GM18951 (cell line): ENCODE measurements around the gene PTPRD.

ENCODE experiments used
- POLR2A ChIP-seq: IDR thresholded peaks from 4 replicates; pipeline ENCODE4 v1.6.1; 2011; ENCODE audit warnings: mild to moderate bottlenecking; ENCODE audit not compliant: insufficient read length, insufficient read depth; ENCODE audit errors: extremely low read depth
- in situ Hi-C: fragments of 300-500 bp; cut with MboI; formaldehyde crosslinking; loops from one replicate; pipeline ENCODE4 v1.12.0; 2022; ENCODE audit warnings: low sequenced_read_pairs, mixed read lengths, inconsistent platforms; ENCODE audit not compliant: unreplicated experiment

Gene PTPRD

DNA sequence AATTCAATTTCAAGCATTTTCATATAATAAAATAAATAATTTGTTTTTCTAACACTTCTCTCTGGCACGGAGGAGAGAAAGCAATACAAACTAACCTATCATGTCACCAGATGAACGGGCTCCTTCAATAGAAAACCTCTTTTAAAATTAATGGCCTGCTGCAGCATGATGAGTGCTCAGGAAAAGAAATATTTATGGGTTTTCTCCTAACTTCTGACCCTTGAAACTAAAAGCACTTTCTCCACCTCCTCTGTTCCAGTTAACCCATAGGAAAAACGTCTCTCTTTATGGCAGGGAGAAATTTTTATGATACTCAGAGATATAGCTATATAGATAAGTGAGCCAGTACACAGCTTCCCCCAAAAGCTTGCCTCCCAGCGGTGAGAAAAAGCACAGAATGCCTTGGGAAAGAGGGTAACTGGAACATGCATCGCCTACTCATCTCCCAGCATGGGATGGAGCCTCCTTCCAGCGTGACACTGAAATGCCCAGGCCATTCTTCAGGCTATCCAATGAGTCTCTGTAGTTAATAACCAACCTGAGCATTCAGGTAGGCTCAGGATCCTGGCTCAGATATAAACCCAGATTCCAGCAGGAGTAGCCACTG lies 1850.2 kb downstream of the PTPRD start:
- in situ Hi-C loops, result no loop called here
- TF ChIP-seq POLR2A, result no peak

DNA sequence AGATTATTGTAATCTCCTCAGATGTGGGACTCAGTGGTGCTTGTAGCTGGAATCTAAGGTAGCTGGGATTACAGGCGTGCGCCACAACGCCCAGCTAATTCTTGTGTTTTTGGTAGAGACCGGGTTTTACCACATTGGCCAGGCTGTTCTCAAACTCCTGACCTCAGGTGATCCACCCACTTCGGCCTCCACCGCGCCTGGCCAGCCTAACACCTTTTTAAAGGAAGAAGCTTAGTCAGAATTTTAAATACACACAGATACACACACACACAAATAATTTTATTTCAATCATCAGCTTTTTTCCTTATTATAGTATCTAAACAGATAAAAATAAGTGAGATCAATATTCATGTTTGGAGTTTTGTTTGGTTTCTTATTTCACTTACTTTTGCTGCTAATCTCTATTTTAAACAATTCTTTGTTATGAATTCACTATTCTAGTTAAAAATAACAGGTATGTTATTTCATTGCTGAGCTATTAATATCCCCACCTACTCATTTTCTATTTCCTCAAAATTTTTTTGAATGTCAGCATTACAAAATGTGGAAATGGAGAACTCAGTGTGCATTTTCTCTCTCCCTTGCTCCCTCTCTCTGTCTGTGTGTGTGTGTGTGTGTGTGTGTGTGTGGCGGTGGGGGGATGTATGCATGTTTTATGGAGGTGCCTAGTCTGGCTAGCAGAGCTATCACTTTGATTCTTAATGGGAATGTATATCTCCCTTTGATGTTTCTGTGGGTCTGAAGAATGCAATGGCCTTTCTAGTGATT lies 1852.6 kb downstream of the PTPRD start:
- in situ Hi-C loops, result no loop called here
- no peak for TF ChIP-seq POLR2A

DNA sequence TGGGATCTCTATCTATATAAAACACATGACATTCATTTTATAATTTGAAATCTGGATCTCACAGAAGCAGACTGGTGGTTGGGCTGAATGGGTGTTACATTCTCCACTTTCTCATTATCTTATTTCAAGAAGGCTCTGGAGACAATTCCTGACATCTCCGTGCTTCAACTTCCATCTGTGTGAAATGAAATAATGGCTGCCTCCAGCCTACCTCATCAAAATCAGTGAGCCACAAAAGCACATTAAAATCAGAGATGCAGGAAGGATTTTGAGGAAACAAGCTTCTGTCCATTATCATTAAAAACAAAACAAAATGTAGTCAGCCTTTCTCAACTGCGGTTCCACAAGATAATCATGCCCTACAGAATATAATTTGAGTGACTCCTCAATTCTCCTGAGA lies 1854.9 kb downstream of the PTPRD start:
- in situ Hi-C loops, result no loop called here
- TF ChIP-seq POLR2A, result no peak

DNA sequence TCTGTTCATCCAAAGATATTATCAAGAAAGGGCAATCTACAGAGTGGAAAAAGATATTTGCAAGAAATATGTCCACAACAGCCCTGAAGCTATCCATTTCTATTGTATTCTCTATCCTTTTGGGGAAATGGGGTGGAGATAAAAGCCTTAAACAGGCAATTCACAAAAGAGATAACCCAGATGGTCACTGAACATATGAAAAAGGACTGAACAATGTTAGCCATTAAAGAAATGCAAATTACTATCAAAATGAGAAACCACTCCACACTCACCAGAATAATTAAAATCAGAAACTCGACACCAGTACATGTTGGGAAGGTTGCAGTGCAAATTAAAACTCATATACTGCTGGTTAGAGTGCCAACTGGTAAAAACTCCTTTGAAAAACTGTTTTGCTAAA lies 1858.1 kb downstream of the PTPRD start:
- in situ Hi-C loops, result no loop called here
- TF ChIP-seq POLR2A, result no peak

DNA sequence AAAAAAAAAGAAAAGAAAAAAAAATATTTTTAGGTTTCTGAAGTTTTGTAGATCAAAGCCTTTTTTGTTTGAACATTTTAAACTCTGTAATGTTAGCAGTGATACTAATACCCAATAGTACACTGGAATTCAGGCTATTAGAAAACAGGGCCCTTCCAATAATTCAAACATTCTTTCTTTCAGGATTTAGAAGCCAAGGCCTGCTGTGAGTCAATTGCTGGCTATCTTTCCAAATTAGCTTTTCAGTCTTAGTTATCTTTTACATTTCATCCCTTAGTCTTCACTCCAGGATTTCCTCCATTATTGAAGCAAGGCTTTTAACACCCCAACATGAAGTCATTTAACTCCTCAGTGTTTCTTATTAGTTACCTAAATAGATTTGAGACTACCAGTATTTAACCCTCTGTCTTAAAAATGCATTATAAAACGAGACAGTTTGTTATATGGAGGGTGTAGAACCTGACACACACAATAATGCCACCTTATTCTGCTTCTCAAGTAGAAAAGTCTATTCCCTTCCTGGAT lies 1861.3 kb downstream of the PTPRD start:
- no peak for TF ChIP-seq POLR2A
- in situ Hi-C loops, result no loop called here

DNA sequence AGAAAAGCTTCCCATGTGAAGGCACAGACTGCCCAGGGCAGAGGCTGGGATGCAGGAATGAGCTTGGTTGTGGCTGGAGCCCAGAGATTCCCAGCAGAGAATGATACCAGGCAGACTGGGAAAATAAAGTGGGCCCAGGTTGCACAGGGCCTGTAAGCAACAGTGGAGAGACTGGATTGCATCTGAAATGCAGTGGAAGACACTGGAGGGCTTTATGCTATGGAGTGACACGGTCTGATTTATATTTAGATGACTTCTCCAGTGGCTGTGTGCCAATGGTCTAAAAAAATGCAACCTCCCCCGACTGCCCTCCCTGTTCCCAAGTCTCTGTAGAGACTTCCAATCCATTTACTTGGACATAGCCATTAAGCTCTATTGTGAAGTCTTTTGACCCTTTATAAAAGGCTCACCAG lies 1862.2 kb downstream of the PTPRD start:
- in situ Hi-C loops, result no loop called here
- TF ChIP-seq POLR2A, result no peak

DNA sequence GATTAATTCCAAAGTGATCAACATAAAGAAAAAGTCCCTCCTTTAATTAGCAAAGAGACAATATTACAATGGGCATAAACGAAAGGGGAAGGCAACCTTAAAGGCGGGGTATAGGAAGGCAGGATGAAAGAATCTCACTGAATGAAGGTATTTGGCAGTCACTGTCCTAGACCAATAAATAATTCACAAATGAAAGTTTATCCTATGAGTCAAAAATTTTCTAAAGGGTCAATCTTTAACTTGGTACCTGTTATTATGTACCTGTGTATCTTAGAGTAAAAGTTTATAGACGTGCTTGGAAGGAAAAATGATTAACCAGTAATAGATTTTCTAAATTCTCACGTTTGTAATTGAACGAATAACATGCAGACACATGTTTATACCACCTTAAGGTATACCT lies 1867.5 kb downstream of the PTPRD start:
- in situ Hi-C loops, result no loop called here
- TF ChIP-seq POLR2A, result no peak

DNA sequence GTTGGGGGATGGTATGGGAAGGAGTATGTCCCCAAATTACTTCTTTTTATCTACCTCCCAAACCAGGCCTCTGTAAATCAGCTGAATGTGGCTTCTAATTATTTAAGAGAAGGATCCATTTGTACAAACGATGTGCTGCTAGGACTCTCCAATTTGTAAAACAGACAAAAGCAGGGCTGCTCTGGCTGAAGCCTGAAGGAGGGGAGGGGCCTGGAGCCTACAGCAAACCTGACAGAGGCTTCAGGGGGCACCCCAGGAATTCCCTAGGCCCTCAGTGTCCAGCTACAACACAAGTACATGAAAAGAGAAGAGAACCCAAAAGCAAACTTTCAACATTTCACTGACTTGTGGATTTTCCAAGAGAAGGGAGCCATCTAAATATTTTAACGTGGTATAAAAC lies 1873.9 kb downstream of the PTPRD start:
- in situ Hi-C loops, result no loop called here
- TF ChIP-seq POLR2A, result no peak

DNA sequence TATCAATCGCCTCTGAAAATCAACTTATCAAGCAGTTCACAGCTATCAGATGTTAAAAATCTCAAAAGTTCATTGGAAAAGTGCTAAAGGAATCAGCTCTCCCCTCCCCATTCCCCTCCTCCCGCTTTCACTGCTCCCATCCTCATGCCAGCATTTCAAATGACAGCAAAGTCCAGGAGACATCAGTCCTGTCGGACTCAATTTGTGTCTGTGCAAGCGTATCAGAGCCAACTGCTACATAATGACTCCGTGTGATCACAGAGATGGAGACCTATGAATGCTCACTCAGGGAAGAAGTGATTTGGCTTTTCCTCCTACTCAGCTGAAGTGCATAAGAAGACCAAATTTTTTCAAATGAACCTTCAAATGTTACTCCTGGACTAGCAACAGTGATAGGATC lies 1876.0 kb downstream of the PTPRD start:
- no peak for TF ChIP-seq POLR2A
- in situ Hi-C loops, result no loop called here

DNA sequence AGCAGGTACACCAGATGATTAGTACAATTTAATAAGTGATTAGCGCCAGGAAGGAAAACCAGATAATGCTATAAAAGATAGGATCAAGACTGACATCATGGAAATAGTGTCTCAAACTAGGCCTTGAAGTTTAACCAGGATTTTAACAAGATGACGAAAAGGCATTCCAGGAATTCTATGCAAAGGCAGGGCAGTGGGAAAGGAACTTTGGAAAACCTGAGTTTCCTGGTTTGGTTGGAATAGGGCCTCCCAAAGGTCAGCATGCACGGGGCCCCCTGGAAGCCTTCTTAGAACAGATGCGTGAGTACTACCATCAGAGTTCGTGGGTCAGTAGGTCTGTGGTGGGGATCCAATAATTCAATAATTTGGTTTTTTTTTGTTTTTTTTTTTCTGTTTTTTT lies 1878.0 kb downstream of the PTPRD start:
- in situ Hi-C loops, result no loop called here
- no peak for TF ChIP-seq POLR2A

DNA sequence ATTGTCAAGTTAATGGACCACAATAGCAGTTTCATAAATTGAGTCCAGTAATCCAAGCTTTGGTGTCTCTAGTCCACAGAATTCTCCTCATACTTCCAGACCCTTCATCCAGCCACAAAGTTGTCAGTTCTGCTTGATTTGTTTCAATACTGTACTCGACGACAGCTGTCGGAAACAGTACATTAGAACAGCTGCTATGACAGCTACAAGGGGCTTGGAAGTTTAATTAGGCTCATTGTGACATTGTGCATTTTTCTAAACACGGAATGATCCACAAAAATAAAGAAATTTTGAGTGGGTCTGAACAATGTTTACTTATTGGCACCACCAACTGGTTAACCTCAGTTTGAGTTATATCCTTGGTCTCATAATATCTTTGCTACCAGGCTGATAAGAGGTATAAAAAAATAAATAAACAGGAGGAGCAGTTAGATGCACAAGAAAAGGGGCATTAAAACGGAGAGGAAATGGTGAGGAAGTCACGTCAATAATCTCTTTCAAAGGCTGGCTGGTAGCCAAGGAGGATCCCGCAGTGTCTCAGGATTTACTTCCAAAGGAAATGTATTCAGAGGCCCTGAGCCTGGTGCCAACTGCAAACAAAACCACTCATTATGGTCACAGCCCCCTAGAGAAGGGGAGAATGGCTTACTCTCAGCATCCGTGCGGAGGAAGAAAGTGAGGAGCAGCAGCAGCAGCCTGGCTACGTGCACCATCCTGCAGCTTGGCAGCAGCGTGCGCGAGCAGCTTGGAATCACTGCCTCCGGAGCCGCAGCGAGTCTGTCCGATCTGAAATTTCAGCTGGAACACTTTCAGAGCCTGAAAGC lies 1879.5 kb downstream of the PTPRD start:
- no peak for TF ChIP-seq POLR2A

DNA sequence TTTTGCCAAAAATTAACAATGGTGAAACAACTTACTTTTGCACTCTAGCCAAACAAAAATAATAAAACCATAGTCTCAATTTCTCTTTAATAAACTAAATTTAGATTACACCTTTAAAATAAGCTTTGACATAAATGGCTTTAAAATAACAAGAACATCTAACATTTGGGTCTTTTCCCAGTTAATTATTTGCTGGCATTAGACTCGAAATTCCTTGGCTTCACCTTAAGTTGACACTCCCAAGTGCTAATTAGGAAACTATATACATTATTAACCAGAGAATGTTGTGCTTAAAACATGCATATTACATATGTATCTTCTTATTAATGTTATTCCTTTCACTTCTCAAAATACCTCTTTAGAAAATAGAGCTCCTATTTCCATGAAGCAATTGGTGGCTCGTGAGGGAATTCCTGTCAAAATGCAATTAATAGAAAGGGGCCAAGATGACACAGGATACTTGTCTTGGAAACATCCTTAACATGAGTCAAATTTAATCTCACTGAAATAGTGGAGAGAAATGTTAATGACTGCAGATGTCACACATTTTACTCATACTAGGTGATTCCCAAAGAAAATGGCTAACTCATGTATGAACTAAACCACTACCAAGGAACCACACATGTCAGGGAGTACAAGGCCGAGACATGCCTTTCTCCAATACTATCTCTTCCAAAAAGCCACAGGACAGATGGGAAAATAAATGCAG lies 1880.3 kb downstream of the PTPRD start:
- in situ Hi-C loops, result no loop called here
- no peak for TF ChIP-seq POLR2A

More for the DNA sequence above, 1879.5 kb downstream of the PTPRD start:
- in situ Hi-C loops, result no loop called here

DNA sequence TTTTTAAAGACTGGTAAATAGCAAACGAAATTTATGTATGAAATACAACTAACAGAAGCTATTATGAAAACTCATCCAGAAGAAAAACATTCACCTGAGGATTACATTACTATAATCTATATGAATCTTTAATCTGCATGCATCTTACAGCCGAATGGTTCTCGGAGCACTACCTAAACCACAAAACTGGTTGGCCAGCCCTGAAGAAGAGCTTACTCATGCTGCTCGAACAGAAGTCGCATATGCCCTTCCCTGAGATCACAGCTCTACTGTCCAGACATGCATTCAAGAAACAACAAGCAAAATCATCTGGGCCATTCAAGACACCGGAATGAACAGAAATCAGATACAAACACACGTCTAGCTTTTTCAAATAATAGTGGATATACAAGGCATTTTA lies 1882.2 kb downstream of the PTPRD start:
- no peak for TF ChIP-seq POLR2A
- in situ Hi-C loops, result no loop called here

DNA sequence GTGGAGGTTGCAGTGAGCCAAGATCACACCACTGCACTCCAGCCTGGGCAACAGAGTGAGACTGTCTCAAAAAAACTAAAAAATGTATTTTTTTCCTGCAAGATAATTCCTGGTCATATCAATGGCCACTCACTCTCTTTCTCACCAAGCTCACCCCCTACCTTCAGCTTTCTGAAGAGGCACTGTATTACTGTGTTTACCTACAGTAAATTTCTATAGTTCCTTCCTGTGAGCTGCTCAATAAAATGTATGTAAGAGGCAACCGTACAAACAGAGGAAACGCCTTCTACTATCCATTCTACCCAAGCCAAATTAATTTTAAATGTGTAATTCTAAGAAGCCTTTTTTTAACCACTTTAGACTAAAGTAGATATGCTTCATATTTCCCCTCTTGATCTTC lies 1883.9 kb downstream of the PTPRD start:
- in situ Hi-C loops, result no loop called here
- no peak for TF ChIP-seq POLR2A
